Measurements from ENCODE around the gene INHBE.
A peak's percentile ranks its signal among the peaks of the same experiment; 100 is the strongest.

The INHBE gene

DNA sequence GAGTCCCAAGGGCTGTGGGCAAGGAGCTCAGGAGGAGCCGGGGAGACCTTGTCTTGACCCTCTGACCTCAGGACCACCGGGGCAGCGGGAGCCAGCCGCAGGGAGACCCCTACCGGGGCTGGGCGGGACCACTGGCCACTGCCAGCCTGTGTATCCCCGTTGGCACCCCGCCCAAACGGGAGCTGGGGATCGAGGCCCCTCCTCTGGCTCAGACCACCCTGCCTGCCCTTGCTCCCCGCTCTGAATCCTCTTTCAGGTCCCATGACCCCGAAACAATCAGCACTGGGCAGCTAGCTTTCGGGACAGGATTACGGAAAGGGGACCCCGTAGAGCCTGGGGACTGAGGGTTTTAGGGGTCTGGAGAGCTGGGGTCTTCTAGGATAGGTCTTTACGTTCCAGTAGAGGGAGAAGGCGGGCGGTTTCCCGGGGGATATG is 5.8 kb downstream of the INHBE start:
- H3K27me3 ChIP-seq (replicated peaks; ENCODE audit: control insufficient read depth, insufficient read depth, low read length), result no peaks in the 10 kb centered on the region
- no peak for DNase-seq (ENCODE audit: extremely low read depth, insufficient read length)
- peak overlapping the region; percentile 58 for H3K4me3 ChIP-seq (replicated peaks; ENCODE audit: low read depth, low read length)
- TF ChIP-seq, protein P1, sequence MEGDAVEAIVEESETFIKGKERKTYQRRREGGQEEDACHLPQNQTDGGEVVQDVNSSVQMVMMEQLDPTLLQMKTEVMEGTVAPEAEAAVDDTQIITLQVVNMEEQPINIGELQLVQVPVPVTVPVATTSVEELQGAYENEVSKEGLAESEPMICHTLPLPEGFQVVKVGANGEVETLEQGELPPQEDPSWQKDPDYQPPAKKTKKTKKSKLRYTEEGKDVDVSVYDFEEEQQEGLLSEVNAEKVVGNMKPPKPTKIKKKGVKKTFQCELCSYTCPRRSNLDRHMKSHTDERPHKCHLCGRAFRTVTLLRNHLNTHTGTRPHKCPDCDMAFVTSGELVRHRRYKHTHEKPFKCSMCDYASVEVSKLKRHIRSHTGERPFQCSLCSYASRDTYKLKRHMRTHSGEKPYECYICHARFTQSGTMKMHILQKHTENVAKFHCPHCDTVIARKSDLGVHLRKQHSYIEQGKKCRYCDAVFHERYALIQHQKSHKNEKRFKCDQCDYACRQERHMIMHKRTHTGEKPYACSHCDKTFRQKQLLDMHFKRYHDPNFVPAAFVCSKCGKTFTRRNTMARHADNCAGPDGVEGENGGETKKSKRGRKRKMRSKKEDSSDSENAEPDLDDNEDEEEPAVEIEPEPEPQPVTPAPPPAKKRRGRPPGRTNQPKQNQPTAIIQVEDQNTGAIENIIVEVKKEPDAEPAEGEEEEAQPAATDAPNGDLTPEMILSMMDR (IDR thresholded peaks at IDR 0.05; ENCODE audit: insufficient read depth, low read length, poor library complexity, severe bottlenecking), result no peak
- H3K36me3 ChIP-seq (ENCODE audit: control insufficient read depth, insufficient read depth, low read length), result no peaks in the 10 kb centered on the region

DNA sequence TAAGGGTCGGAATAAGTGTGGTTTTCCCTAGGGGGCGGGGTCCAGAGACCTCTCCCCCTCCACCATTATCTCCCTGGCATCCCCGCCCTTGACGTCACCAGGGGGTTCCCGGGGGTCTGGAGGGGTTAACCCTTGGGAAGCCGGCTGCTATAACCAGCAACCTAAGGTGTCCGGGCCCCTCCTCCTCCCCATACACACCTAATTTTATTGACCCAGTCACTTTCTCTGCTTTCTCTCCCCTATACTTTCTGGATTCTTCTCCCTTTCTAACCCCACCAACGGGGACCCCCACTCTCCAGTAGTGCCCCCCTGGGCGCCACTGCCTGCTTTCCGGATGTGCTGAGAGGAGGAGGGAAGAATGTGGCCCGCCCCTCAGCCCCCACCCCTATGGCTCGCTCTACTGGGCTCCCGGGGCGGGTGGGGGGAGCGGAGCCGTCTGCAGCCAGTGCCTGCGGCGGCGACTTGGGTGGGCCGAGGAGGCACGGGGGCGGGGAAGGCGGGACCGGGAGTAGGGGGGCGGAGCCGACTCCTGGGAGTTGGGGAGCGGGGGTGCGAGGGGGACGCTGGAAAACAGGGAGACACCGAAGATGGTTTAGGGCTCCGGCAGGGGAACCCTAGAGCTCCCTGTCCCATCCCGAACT is 6.3 kb downstream of the INHBE start:
- no peaks in the 10 kb centered on the region for H3K36me3 ChIP-seq (ENCODE audit: control insufficient read depth, insufficient read depth, low read length)
- H3K27me3 ChIP-seq (replicated peaks; ENCODE audit: control insufficient read depth, insufficient read depth, low read length), result no peaks in the 10 kb centered on the region
- no peak for DNase-seq (ENCODE audit: extremely low read depth, insufficient read length)

DNA sequence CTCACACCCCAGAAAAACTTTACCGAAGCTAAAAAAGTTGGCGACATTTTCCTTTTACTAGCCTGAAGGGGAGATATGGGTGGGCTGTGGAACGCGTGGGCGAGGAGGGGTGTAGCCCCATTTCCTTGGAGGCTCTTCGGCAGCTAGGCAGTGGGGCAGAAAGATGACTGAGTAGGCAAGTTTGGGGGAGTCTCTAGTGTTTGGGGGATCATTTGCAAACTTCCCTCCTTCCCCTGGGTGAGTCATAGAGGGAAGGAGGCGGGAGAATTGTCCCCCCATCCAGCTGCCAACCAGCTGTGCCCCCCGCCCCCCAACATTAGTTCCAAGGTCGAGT is 6.8 kb downstream of the INHBE start:
- H3K27me3 ChIP-seq (replicated peaks; ENCODE audit: control insufficient read depth, insufficient read depth, low read length), result no peaks in the 10 kb centered on the region
- TF ChIP-seq, protein P1 (IDR thresholded peaks at IDR 0.05; ENCODE audit: insufficient read depth, low read length, poor library complexity, severe bottlenecking), result no peak
- H3K4me3 ChIP-seq (replicated peaks; ENCODE audit: low read depth, low read length), result peak overlapping the region; percentile 58
- no peak for DNase-seq (ENCODE audit: extremely low read depth, insufficient read length)
- H3K36me3 ChIP-seq (ENCODE audit: control insufficient read depth, insufficient read depth, low read length), result no peaks in the 10 kb centered on the region

More for the DNA sequence above, 6.3 kb downstream of the INHBE start:
- TF ChIP-seq, protein P1 (IDR thresholded peaks at IDR 0.05; ENCODE audit: insufficient read depth, low read length, poor library complexity, severe bottlenecking), result no peak
- H3K4me3 ChIP-seq (replicated peaks; ENCODE audit: low read depth, low read length), result peak overlapping the region; percentile 58

DNA sequence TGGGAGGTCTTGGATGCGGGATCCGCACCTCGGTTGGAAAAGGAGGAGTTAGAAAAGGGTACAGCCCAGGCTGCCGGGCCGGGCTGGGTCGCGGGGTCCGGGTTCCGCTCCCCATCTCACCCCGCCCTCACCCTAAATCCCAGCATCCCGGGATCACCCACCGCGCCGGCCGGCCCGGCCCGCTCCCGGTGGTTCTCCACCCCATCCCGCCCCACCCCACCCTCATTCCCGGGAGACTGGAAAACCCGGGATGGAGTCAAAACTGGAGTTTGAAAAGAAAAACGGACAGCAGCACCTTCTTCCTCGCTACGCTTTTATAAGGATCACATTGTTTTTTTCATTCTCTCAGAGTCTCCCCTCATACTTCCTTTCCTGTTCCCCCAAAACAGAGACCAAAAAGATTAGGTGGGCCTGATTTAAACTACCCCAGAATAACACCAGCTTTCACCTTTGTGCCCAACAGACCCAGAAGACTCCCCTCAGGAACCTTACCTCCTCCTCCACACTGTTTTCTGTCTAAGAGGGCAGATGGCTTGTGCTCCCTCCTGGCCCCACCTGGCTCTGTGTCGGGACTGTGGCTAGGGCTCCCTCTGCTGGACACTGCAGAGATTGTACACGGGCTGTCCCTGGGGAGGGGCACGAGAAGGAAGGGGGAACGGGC is 7.3 kb downstream of the INHBE start:
- TF ChIP-seq, protein P1 (IDR thresholded peaks at IDR 0.05; ENCODE audit: insufficient read depth, low read length, poor library complexity, severe bottlenecking), result peak; percentile 97
- DNase-seq (ENCODE audit: extremely low read depth, insufficient read length), result peak; percentile 86
- H3K36me3 ChIP-seq (ENCODE audit: control insufficient read depth, insufficient read depth, low read length), result no peaks in the 10 kb centered on the region
- H3K4me3 ChIP-seq (replicated peaks; ENCODE audit: low read depth, low read length), result peak overlapping the region; percentile 58
- no peaks in the 10 kb centered on the region for H3K27me3 ChIP-seq (replicated peaks; ENCODE audit: control insufficient read depth, insufficient read depth, low read length)

DNA sequence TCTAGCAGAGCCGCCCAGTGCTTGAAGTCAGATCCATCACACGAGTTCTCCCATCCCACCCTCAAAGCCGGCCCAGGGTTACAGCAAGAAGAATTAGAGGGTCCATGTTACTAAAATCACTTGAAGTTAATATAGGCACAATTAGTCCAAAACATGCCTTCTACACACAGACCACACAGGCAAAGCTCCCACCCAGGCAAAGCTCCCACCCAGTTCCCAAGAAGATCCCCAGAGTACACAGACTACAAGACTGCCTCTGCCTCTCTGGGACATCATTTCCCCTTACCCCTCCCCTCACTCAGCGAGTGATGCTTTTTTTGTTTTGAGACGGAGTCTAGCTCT is 7.8 kb downstream of the INHBE start:
- DNase-seq (ENCODE audit: extremely low read depth, insufficient read length), result no peak
- Histone ChIP-seq H3K27me3 (replicated peaks; ENCODE audit: control insufficient read depth, insufficient read depth, low read length) (no peaks in the 10 kb centered on the region), H3K36me3 (ENCODE audit: control insufficient read depth, insufficient read depth, low read length) (peaks cover under 1% of the 10 kb centered on the region; the same call in 1 of the 2 replicates), H3K4me3 (replicated peaks; ENCODE audit: low read depth, low read length) (no peak overlapping the region)
- TF ChIP-seq, protein P1 (IDR thresholded peaks at IDR 0.05; ENCODE audit: insufficient read depth, low read length, poor library complexity, severe bottlenecking), result no peak

Data from GM06990 (cell line).